GM12872 (cell line): Measurements from ENCODE around the gene SLFN5.

Source experiments
- TF ChIP-seq, protein P1 (sequence below): IDR thresholded peaks from 3 replicates; pipeline ENCODE4 v1.5.1; 2011; ENCODE audit warnings: low read depth, mild to moderate bottlenecking, low read length, moderate library complexity; ENCODE audit not compliant: insufficient read depth

The SLFN5 gene

DNA sequence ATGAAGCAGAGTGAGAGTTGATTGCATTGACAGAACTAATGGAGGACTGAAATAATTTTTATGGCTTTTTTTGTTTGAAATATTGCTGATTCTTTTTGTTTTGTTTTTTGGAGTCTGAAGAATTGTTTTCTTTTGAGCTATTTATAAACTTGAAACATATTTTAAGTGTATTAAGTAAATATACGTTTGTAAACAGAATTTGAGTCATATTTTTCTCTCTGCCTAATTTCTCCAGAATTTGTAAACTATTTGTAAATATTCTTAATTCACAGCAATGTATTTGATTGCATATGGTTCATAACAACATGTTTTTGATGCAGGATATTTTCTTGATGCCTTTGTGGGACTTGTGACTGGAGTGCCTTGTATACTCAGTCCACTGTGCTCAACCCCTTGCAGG, 79.9 kb downstream of the SLFN5 start:
- TF ChIP-seq, protein P1, sequence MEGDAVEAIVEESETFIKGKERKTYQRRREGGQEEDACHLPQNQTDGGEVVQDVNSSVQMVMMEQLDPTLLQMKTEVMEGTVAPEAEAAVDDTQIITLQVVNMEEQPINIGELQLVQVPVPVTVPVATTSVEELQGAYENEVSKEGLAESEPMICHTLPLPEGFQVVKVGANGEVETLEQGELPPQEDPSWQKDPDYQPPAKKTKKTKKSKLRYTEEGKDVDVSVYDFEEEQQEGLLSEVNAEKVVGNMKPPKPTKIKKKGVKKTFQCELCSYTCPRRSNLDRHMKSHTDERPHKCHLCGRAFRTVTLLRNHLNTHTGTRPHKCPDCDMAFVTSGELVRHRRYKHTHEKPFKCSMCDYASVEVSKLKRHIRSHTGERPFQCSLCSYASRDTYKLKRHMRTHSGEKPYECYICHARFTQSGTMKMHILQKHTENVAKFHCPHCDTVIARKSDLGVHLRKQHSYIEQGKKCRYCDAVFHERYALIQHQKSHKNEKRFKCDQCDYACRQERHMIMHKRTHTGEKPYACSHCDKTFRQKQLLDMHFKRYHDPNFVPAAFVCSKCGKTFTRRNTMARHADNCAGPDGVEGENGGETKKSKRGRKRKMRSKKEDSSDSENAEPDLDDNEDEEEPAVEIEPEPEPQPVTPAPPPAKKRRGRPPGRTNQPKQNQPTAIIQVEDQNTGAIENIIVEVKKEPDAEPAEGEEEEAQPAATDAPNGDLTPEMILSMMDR, result no peak
